Neural progenitor cell (in vitro differentiated cells): ENCODE data around the gene NAPA. TPM values are rescaled to one million over a fixed set of nuclear protein-coding genes. Genes with fewer than 3 reads are reported as not detected.
A peak's percentile ranks its signal among the peaks of the same experiment; 100 is the strongest.

Source experiments
- DNase-seq: peaks from one replicate; pipeline ENCODE4 v3.0.0-alpha.2; 2016; ENCODE audit warnings: low spot score
- H2AFZ ChIP-seq: fragments of 200-600 bp; sonication (generic); replicated peaks from 2 replicates; pipeline ENCODE4 v1.6.1; 2016; ENCODE audit warnings: antibody characterized with exemption
- H3F3A ChIP-seq: fragments of 200-600 bp; sonication (generic); 2 replicates; pipeline ENCODE4 v1.6.1; 2016; ENCODE audit warnings: antibody characterized with exemption, low read depth
- H3K27ac ChIP-seq: fragments of 200-600 bp; sonication (generic); 2 replicates; pipeline ENCODE4 v1.5.1; 2016; ENCODE audit warnings: mild to moderate bottlenecking
- H3K27me3 ChIP-seq: fragments of 200-600 bp; sonication (generic); 2 replicates; pipeline ENCODE4 v1.6.1; 2016; ENCODE audit warnings: mild to moderate bottlenecking, moderate library complexity
- H3K36me3 ChIP-seq: fragments of 200-600 bp; sonication (generic); 2 replicates; pipeline ENCODE4 v1.5.1; 2016
- H3K4me1 ChIP-seq: fragments of 200-600 bp; sonication (generic); 2 replicates; pipeline ENCODE4 v1.6.1; 2016; ENCODE audit warnings: mixed run types
- H3K4me2 ChIP-seq: fragments of 200-600 bp; sonication (generic); 2 replicates; pipeline ENCODE4 v1.6.1; 2016
- H3K4me3 ChIP-seq: fragments of 200-600 bp; sonication (generic); 2 replicates; pipeline ENCODE4 v1.5.1; 2016
- H3K79me2 ChIP-seq: fragments of 200-600 bp; sonication (generic); 2 replicates; pipeline ENCODE4 v1.6.1; 2016; ENCODE audit warnings: low read depth
- H3K9ac ChIP-seq: fragments of 200-600 bp; sonication (generic); 2 replicates; pipeline ENCODE4 v1.6.1; 2016
- H3K9me3 ChIP-seq: fragments of 200-600 bp; sonication (generic); 2 replicates; pipeline ENCODE4 v1.5.1; 2016; ENCODE audit warnings: low read depth
- H4K20me1 ChIP-seq: fragments of 200-600 bp; sonication (generic); 2 replicates; pipeline ENCODE4 v1.6.1; 2016; ENCODE audit warnings: low read depth
- H3K27ac Mint-ChIP-seq: 3 replicates; pipeline ENCODE4 v1.8.0; 2021; ENCODE audit warnings: mixed read lengths
- H3K27me3 Mint-ChIP-seq: 2 replicates; pipeline ENCODE4 v1.8.0; 2022; ENCODE audit warnings: low read depth, mild to moderate bottlenecking, inconsistent platforms, moderate library complexity, mixed read lengths; ENCODE audit not compliant: insufficient read depth
- H3K36me3 Mint-ChIP-seq: 3 replicates; pipeline ENCODE4 v1.8.0; 2021; ENCODE audit warnings: mixed read lengths
- H3K4me1 Mint-ChIP-seq: 3 replicates; pipeline ENCODE4 v1.8.0; 2021; ENCODE audit warnings: mixed read lengths
- H3K4me3 Mint-ChIP-seq: 3 replicates; pipeline ENCODE4 v1.8.0; 2021; ENCODE audit warnings: mild to moderate bottlenecking, moderate library complexity, mixed read lengths
- H3K9me3 Mint-ChIP-seq: 3 replicates; pipeline ENCODE4 v1.8.0; 2020; ENCODE audit warnings: mixed read lengths
- CTCF ChIP-seq: fragments of 200-600 bp; sonication (generic); IDR thresholded peaks from 2 replicates; pipeline ENCODE4 v1.5.1; 2017; ENCODE audit warnings: antibody characterized with exemption, mild to moderate bottlenecking
- EZH2 ChIP-seq: fragments of 200-600 bp; sonication (generic); IDR thresholded peaks from 2 replicates; pipeline ENCODE4 v1.6.1; 2017; ENCODE audit warnings: antibody characterized with exemption, mild to moderate bottlenecking, moderate library complexity
- EZH2phosphoT487 ChIP-seq: fragments of 200-600 bp; sonication (generic); IDR thresholded peaks from 2 replicates; pipeline ENCODE4 v1.6.1; 2017; ENCODE audit warnings: antibody characterized with exemption
- total RNA-seq: library from RNA; depleted of rRNA; stranded (reverse); fragments of >200 nt; gene quantifications from 2 replicates; pipeline ENCODE4 v1.2.3, GENCODE V29; 2015; ENCODE audit warnings: low replicate concordance

The NAPA gene
- total RNA-seq, 1 donor from 2014 or later, result 30.2 TPM

DNA sequence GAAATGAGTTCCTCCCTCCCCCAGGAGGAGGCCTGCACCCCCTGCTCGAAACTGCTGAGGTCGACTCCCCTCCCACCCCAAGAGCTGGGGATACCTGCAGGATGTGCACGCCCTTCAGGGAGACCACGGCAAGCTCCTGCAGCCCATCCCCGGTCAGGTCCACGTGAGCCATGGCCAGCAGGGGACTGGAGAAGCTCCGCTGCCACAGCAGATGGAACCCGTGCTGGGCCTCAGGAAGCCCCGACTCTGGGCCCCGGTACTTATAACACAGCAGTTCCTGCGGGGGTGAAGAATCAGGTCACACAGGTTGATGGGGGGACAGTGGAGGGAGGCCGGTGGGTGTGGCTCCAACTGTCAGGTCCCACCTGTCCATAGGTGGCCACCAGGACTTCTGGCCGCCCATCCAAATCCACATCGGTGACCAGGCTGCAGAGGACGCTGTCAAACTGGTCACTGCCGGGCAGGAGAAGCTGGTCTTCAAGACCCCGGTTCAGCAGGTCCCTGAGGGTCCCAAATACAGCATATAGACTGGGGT, 38.4 kb downstream of the NAPA start:
- Histone ChIP-seq H3K4me1 (no peaks in the 10 kb centered on the region), H3F3A (peaks cover 18% of the 10 kb centered on the region), H3K4me2 (no peak overlapping the region), H3K27me3 (peaks cover 2% of the 10 kb centered on the region), H3K36me3 (no peaks in the 10 kb centered on the region), H4K20me1 (peaks cover 12% of the 10 kb centered on the region), H3K79me2 (no peaks in the 10 kb centered on the region), H3K9ac (no peak overlapping the region), H3K27ac (no peak overlapping the region), H3K4me3 (no peak overlapping the region), H3K9me3 (no peaks in the 10 kb centered on the region), H2AFZ (no peak overlapping the region)
- Mint-ChIP-seq H3K27me3 (peaks cover 14% of the 10 kb centered on the region), H3K4me1 (peaks cover 9% of the 10 kb centered on the region), H3K4me3 (no peak overlapping the region), H3K9me3 (no peaks in the 10 kb centered on the region), H3K36me3 (no peaks in the 10 kb centered on the region), H3K27ac (no peak overlapping the region)
- TF ChIP-seq EZH2 (no peak), CTCF (no peak), EZH2phosphoT487 (no peak)
- DNase-seq, result no peak

GRCh38 chr19:47475465-47475864, 39.4 kb downstream of the NAPA start:
- Histone ChIP-seq H3F3A (peaks cover 12% of the 10 kb centered on the region), H3K4me2 (no peak overlapping the region), H3K27me3 (peaks cover 11% of the 10 kb centered on the region), H3K4me1 (peaks cover 7% of the 10 kb centered on the region), H3K79me2 (no peaks in the 10 kb centered on the region), H3K27ac (no peak overlapping the region), H3K36me3 (no peaks in the 10 kb centered on the region), H4K20me1 (peaks cover 12% of the 10 kb centered on the region), H3K9me3 (no peaks in the 10 kb centered on the region), H2AFZ (no peak overlapping the region), H3K4me3 (no peak overlapping the region), H3K9ac (no peak overlapping the region)
- no peak for DNase-seq
- TF ChIP-seq EZH2phosphoT487, result no peak
- Mint-ChIP-seq H3K27ac (peak overlapping the region; percentile 18), H3K36me3 (no peaks in the 10 kb centered on the region), H3K4me3 (no peak overlapping the region), H3K4me1 (peaks cover 10% of the 10 kb centered on the region), H3K9me3 (no peaks in the 10 kb centered on the region), H3K27me3 (peaks cover 13% of the 10 kb centered on the region)

DNA sequence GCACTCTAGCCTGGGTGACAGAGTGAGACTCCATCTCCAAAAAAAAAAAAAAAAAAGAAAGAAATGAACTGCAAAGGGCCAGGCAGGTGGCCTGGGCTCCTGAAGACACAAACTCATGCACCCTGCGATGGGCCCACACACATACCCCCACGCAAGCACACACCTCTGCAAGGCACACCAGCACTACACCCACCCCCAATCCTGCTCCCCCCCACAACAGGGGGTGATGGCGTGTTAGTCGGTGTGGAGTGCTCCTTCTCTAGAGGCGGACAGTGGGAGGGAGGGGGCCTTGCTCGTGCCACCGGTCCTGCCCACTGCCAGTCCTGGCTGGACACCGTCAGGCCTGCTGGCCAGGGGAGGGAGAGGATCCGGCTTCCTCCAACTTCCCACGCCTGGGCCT, 41.5 kb downstream of the NAPA start:
- Histone ChIP-seq H3K79me2 (no peaks in the 10 kb centered on the region), H3K9ac (no peak overlapping the region), H3K27me3 (peaks cover 13% of the 10 kb centered on the region), H3K36me3 (no peaks in the 10 kb centered on the region), H4K20me1 (peaks cover 22% of the 10 kb centered on the region), H3K9me3 (no peaks in the 10 kb centered on the region), H3K4me2 (no peak overlapping the region), H3K4me1 (peaks cover 23% of the 10 kb centered on the region), H3K4me3 (no peak overlapping the region), H3K27ac (no peak overlapping the region), H3F3A (peaks cover 14% of the 10 kb centered on the region), H2AFZ (no peak overlapping the region)
- no peaks in the 10 kb centered on the region for H3K36me3 Mint-ChIP-seq
- H3K4me1 Mint-ChIP-seq, result peaks cover 26% of the 10 kb centered on the region
- no peak for TF ChIP-seq EZH2
- no peak for TF ChIP-seq EZH2phosphoT487
- no peak for TF ChIP-seq CTCF
- DNase-seq, result no peak
- H3K27ac Mint-ChIP-seq, result no peak overlapping the region
- H3K9me3 Mint-ChIP-seq, result no peaks in the 10 kb centered on the region
- H3K4me3 Mint-ChIP-seq, result no peak overlapping the region
- H3K27me3 Mint-ChIP-seq, result peaks cover 23% of the 10 kb centered on the region

DNA sequence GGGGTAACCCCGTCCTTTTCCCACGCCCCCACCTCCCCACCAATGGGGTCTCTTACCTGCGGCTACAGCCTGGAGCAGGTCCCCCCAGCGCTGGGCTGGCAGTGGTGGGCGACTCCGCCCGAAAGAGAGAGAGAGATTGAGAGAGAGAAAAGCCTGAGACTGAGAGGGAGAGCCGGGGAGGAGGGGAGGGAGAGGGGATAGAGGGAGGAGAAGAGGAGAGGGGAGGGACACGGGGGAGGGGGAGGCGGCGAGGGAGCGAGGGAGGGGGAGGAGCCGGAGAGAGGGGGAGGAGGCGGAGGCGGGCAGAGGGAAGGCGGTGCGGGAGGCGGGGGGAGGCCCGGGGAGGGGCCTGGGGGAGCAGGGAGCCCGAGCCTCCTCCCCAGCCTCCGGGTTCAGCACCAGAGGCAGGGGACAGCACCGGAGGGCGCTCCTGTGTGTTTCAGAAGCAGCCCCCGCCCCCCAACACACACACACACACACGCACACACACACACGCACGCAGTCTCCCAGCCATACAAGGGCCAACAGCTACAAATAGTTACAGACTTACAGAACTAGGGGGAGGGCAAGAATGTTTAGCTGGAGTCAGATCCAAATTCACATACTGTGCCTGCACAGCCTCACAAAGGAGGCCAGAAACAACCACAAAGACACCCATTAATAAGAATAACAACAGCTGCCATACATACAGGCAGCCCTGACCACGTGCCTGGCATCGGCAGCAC, 43.0 kb downstream of the NAPA start, which contains the start of gene SLC8A2:
SLC8A2 (minus strand) TSS at position 161 of the 725 bp plus-strand sequence. CDS start 5,490 bp downstream, outside the sequence.
- H3K9ac ChIP-seq, result no peak within 1 kb of the TSS
- peaks cover 13% of the 10 kb centered on the region for H3K27me3 ChIP-seq
- peak within 1 kb of the TSS; percentile 81 for H3K4me3 Mint-ChIP-seq
- H3K4me2 ChIP-seq, result peak within 1 kb of the TSS; percentile 90
- H3F3A ChIP-seq, result peaks cover 14% of the 10 kb centered on the region
- TF ChIP-seq CTCF, result no peak
- TF ChIP-seq EZH2phosphoT487, result no peak
- TF ChIP-seq EZH2, result no peak
- H2AFZ ChIP-seq, result no peak within 1 kb of the TSS
- H3K4me1 Mint-ChIP-seq, result peaks cover 32% of the 10 kb centered on the region
- peak; percentile 97 for DNase-seq
- no peaks in the 10 kb centered on the region for H3K9me3 ChIP-seq
- no peak within 1 kb of the TSS for H3K27ac ChIP-seq
- peaks cover 28% of the 10 kb centered on the region for H3K4me1 ChIP-seq
- peaks cover 27% of the 10 kb centered on the region for H3K27me3 Mint-ChIP-seq
- no peaks in the 10 kb centered on the region for H3K36me3 Mint-ChIP-seq
- peak within 1 kb of the TSS; percentile 7 for H3K27ac Mint-ChIP-seq
- no peaks in the 10 kb centered on the region for H3K36me3 ChIP-seq
- H3K9me3 Mint-ChIP-seq, result no peaks in the 10 kb centered on the region
- peaks cover 28% of the 10 kb centered on the region for H4K20me1 ChIP-seq
- no peaks in the 10 kb centered on the region for H3K79me2 ChIP-seq
- H3K4me3 ChIP-seq, result peak within 1 kb of the TSS; percentile 73
